HepG2 (cell line): Measurements from ENCODE around the gene C1QTNF5. TPM values are rescaled to one million over a fixed set of nuclear protein-coding genes. Genes with fewer than 3 reads are reported as not detected.

Source experiments
- ATAC-seq: fragments of 200-7000 bp; cut with Tn5 transposase; 3 replicates; pipeline ENCODE4 v1.9.1; 2020; ENCODE audit warnings: mild to moderate bottlenecking, moderate library complexity
- BruUV-seq: library from RNA; stranded (reverse); fragments of 400-500 nt; replicated peaks from 2 replicates; lab custom pipeline; 2021; lab: Mats Ljungman, UMichigan
- CTCF ChIA-PET: fragments of 300-600 bp; formaldehyde crosslinking; extraction: SDS; loops from one replicate; lab custom pipeline; 2021; ENCODE audit warnings: low total read pairs, inconsistent platforms, low intra/inter-chr PET ratio; lab: Yijun Ruan, JAX
- POLR2A ChIA-PET: fragments of 350-600 bp; sonication (Branson Sonifier 250); formaldehyde crosslinking; loops from one replicate; lab custom pipeline; 2020; ENCODE audit warnings: antibody characterized with exemption, inconsistent platforms; lab: Yijun Ruan, JAX
- DNase-seq: peaks from one replicate; pipeline ENCODE4 v3.0.0-alpha.2; 2015; ENCODE audit warnings: low spot score
- FAIRE-seq: peaks from 3 replicates; lab custom pipeline; 2011; peaks lifted over from hg19 to GRCh38; lab: Jason Lieb, UNC
- H2AFZ ChIP-seq: one replicate; pipeline ENCODE4 v1.6.1; 2011; ENCODE audit warnings: low read length, inconsistent platforms
- H3K27ac ChIP-seq: fragments of 300-600 bp; 3 replicates; pipeline ENCODE4 v1.8.0; 2011; ENCODE audit warnings: mixed run types, mild to moderate bottlenecking, mixed read lengths, low read length, inconsistent platforms; ENCODE audit not compliant: insufficient read depth; ENCODE audit errors: extremely low read length
- H3K27me3 ChIP-seq, 2 experiments: fragments of 200-600 bp in 1 of 2; 2 replicates in 1 of 2; 3 replicates in 1 of 2; pipeline versions ENCODE4 v1.6.0 to v1.8.0; 2011; ENCODE audit warnings: low read length in 2 of 2, mild to moderate bottlenecking in 2 of 2, moderate library complexity in 2 of 2, inconsistent platforms in 1 of 2; ENCODE audit not compliant: insufficient read depth in 2 of 2, control insufficient read depth in 1 of 2
- H3K36me3 ChIP-seq, 2 experiments: fragments of 200-600 bp in 1 of 2; replicated peaks in 1 of 2; 2 replicates in 1 of 2; 3 replicates in 1 of 2; pipeline versions ENCODE4 v1.5.1 to v1.8.0; 2011; ENCODE audit warnings: low read length in 2 of 2, inconsistent platforms in 1 of 2; ENCODE audit not compliant: insufficient read depth in 2 of 2, control insufficient read depth in 1 of 2
- H3K4me1 ChIP-seq: 2 replicates; pipeline ENCODE4 v1.5.1; 2012; ENCODE audit warnings: low read length, inconsistent platforms; ENCODE audit not compliant: insufficient read depth
- H3K4me2 ChIP-seq: 2 replicates; pipeline ENCODE4 v1.6.0; 2011; ENCODE audit warnings: low read depth, low read length, inconsistent platforms
- H3K4me3 ChIP-seq, 3 experiments: fragments of 200-600 bp in 1 of 3; sonication (generic), shearing (Covaris generic) in 1 of 3; replicated peaks in 1 of 3; 2 replicates each; pipeline ENCODE4 v1.5.1; 2011 to 2016; ENCODE audit warnings: low read length in 3 of 3, inconsistent platforms in 2 of 3, low read depth in 2 of 3, mild to moderate bottlenecking in 2 of 3, control low read depth in 1 of 3, mixed read lengths in 1 of 3; ENCODE audit not compliant: insufficient read depth in 1 of 3
- H3K79me2 ChIP-seq: one replicate; pipeline ENCODE4 v1.6.1; 2011; ENCODE audit warnings: low read length, inconsistent platforms; ENCODE audit not compliant: insufficient read depth
- H3K9ac ChIP-seq: 2 replicates; pipeline ENCODE4 v1.6.0; 2011; ENCODE audit warnings: mild to moderate bottlenecking, low read depth, low read length, inconsistent platforms; ENCODE audit not compliant: insufficient read depth
- H3K9me3 ChIP-seq: 2 replicates; pipeline ENCODE4 v1.5.1; 2012; ENCODE audit warnings: mild to moderate bottlenecking, low read length
- H4K20me1 ChIP-seq: 2 replicates; pipeline ENCODE4 v1.6.0; 2011; ENCODE audit warnings: inconsistent platforms, mild to moderate bottlenecking, low read length, moderate library complexity; ENCODE audit not compliant: insufficient read depth
- GATAD1 ChIP-seq: IDR thresholded peaks from 2 replicates; pipeline ENCODE4 v1.6.1; 2016; ENCODE audit warnings: missing genetic modification reagents, missing compliant biosample characterization
- HBP1 ChIP-seq: IDR thresholded peaks from 2 replicates; pipeline ENCODE4 v1.6.1; 2016; ENCODE audit warnings: low read depth, control low read depth
- JUN ChIP-seq: sonication (generic); formaldehyde crosslinking; IDR thresholded peaks from 2 replicates; pipeline ENCODE4 v1.4.0; 2020; ENCODE audit warnings: mild to moderate bottlenecking, missing genetic modification reagents
- RFXAP ChIP-seq: sonication (generic); formaldehyde crosslinking; IDR thresholded peaks from 2 replicates; pipeline ENCODE4 v1.4.0; 2020; ENCODE audit warnings: missing genetic modification reagents, borderline replicate concordance
- SKIL ChIP-seq: sonication (generic); formaldehyde crosslinking; IDR thresholded peaks from 2 replicates; pipeline ENCODE4 v1.8.0; 2022; ENCODE audit warnings: missing genetic modification reagents, mild to moderate bottlenecking, moderate library complexity, borderline replicate concordance
- TCF7 ChIP-seq: sonication (generic); IDR thresholded peaks from 2 replicates; pipeline ENCODE4 v1.6.1; 2016; ENCODE audit warnings: antibody characterized with exemption, low read depth
- ZNF367 ChIP-seq: sonication (generic); formaldehyde crosslinking; IDR thresholded peaks from 2 replicates; pipeline ENCODE4 v1.4.0; 2020; ENCODE audit warnings: missing genetic modification reagents, borderline replicate concordance
- ZNF749 ChIP-seq: sonication (generic); formaldehyde crosslinking; IDR thresholded peaks from 2 replicates; pipeline ENCODE4 v1.8.0; 2022; ENCODE audit warnings: mild to moderate bottlenecking, missing genetic modification reagents, moderate library complexity, borderline replicate concordance
- WGBS: methylation state at CpG from one replicate; pipeline ENCODE4 v1.1.6; 2017; ENCODE audit warnings: low lambda C conversion rate; 5-methylcytosine and 5-hydroxymethylcytosine counted together
- in situ Hi-C: cut with HindIII; loops from 2 replicates; pipeline ENCODE4 v1.10.0; 2017; ENCODE audit warnings: low pct_unique_long_range_greater_than_20kb; ENCODE audit not compliant: extremely low pct_ligation_motif_present
- intact Hi-C: fragments of 100-400 bp; cut with micrococcal nuclease; formaldehyde crosslinking; loops from one replicate; pipeline ENCODE4 v1.10.0; 2022; ENCODE audit not compliant: unreplicated experiment
- polyA plus RNA-seq, 8 experiments: library from polyadenylated mRNA; depleted of rRNA in 3 of 8; stranded (reverse) in 7 of 8; unstranded in 1 of 8; fragments of >200 nt; fragmentation: Illumina TruSeq in 4 of 8; extraction: Trizol in 4 of 8; gene quantifications; 2 replicates each; pipeline versions ENCODE4 v1.2.1 to v1.2.3, GENCODE V29; 2011 to 2016; ENCODE audit warnings: low read depth in 4 of 8, missing spikeins in 1 of 8, mixed read lengths in 1 of 8; ENCODE audit not compliant: insufficient read depth in 1 of 8
- total RNA-seq, 5 experiments: library from RNA; depleted of rRNA; stranded (reverse); fragments of >200 nt; fragmentation: Illumina TruSeq; extraction: Trizol; gene quantifications; 2 replicates each; pipeline ENCODE4 v1.2.3, GENCODE V29; 2016; ENCODE audit warnings: low read depth in 1 of 5

The C1QTNF5 gene
- total and polyA plus RNA-seq, 2 of the 13 experiments (the other 11 are each of a cell fraction or from before 2014, with no cell fraction given) = 0.86 to 1.2 TPM

- no peaks in the 10 kb centered on the region for H4K20me1 ChIP-seq
- H3K27me3 ChIP-seq = no peaks in the 10 kb centered on the region
- 90% methylated on average over 2 of the region's 2 CpGs for WGBS
- intact Hi-C loops (no loop called here), in situ Hi-C loops (no loop called here)
- no peaks in the 10 kb centered on the region for H3K9me3 ChIP-seq
- H3K27ac ChIP-seq = no peak overlapping the region
- FAIRE-seq = no peak
- POLR2A ChIA-PET = no interaction called here
- BruUV-seq = no TSS peak
- H2AFZ ChIP-seq = no peak overlapping the region
- no peak for DNase-seq
- H3K4me1 ChIP-seq = no peaks in the 10 kb centered on the region
- H3K4me3 ChIP-seq = no peak overlapping the region
- CTCF ChIA-PET = no interaction called here
- TF ChIP-seq ZNF749 (no peak), TCF7 (no peak), JUN (CRISPR knock-in tag) (no peak), ZNF367 (CRISPR knock-in tag) (no peak), RFXAP (no peak), GATAD1 (no peak), SKIL (no peak), HBP1 (no peak)
- TF ChIP-seq, all 625 proteins: peak for 0
- H3K79me2 ChIP-seq = no peaks in the 10 kb centered on the region
- peaks cover 18 to 45% of the 10 kb centered on the region in 2 experiments for H3K36me3 ChIP-seq
- H3K4me2 ChIP-seq = no peak overlapping the region
- ATAC-seq = no peak
- H3K9ac ChIP-seq = no peak overlapping the region
These were observed 42.0 kb downstream of the C1QTNF5 start for GRCh38 chr11:119298726-119299125.
